ENCODE measurements around the gene MPIG6B.
"Not testable (repeated sequence)": the region's sequence is repeated elsewhere in the genome, so short reads cannot be mapped to it uniquely, and the experiment has no call there.

Gene MPIG6B

GRCh38 chr6:31691564-31692108 lies 31.5 kb upstream of the MPIG6B start:
- DNase-seq (ENCODE audit: low spot score in 2 of 2), result no peak
- no peak for ATAC-seq
- H3K4me1 Mint-ChIP-seq, result peaks cover 8% of the 10 kb centered on the region
- no peak overlapping the region for H3K4me3 Mint-ChIP-seq
- no peak overlapping the region for H3K27ac Mint-ChIP-seq
- no peaks in the 10 kb centered on the region for H3K9me3 Mint-ChIP-seq
- peaks cover 87% of the 10 kb centered on the region for H3K36me3 Mint-ChIP-seq

GRCh38 chr6:31692353-31692752 lies 30.8 kb upstream of the MPIG6B start:
- Mint-ChIP-seq H3K9me3 (no peaks in the 10 kb centered on the region), H3K4me3 (no peak overlapping the region), H3K27ac (no peak overlapping the region), H3K4me1 (peaks cover 13% of the 10 kb centered on the region), H3K36me3 (peaks cover 87% of the 10 kb centered on the region)
- ATAC-seq (no peak), DNase-seq (ENCODE audit: low spot score in 2 of 2) (no peak)

- H3K4me1 Mint-ChIP-seq, result peaks cover 18% of the 10 kb centered on the region
- H3K4me3 Mint-ChIP-seq, result no peak overlapping the region
- peaks cover 87% of the 10 kb centered on the region for H3K36me3 Mint-ChIP-seq
- ATAC-seq (no peak), DNase-seq (ENCODE audit: low spot score in 2 of 2) (no peak)
- H3K27ac Mint-ChIP-seq, result no peak overlapping the region
- H3K9me3 Mint-ChIP-seq, result no peaks in the 10 kb centered on the region
Measured at GRCh38 chr6:31692886-31693285, 30.3 kb upstream of the MPIG6B start.

- ATAC-seq (no peak), DNase-seq (ENCODE audit: low spot score in 2 of 2) (no peak)
- Mint-ChIP-seq H3K9me3 (no peaks in the 10 kb centered on the region), H3K4me1 (peaks cover 21% of the 10 kb centered on the region), H3K27ac (no peak overlapping the region), H3K36me3 (peaks cover 87% of the 10 kb centered on the region), H3K4me3 (no peak overlapping the region)
Measured at GRCh38 chr6:31693535-31693934, 29.6 kb upstream of the MPIG6B start.

GRCh38 chr6:31697555-31697954 lies 25.6 kb upstream of the MPIG6B start:
- Mint-ChIP-seq H3K36me3 (peaks cover 95% of the 10 kb centered on the region), H3K9me3 (no peaks in the 10 kb centered on the region), H3K4me3 (peak overlapping the region; percentile 3), H3K27ac (peak overlapping the region; percentile 83), H3K4me1 (peaks cover 31% of the 10 kb centered on the region)
- DNase-seq (ENCODE audit: low spot score in 2 of 2) (no peak), ATAC-seq (peak; percentile 85)

- Mint-ChIP-seq H3K9me3 (no peaks in the 10 kb centered on the region), H3K4me3 (peak overlapping the region; percentile 94), H3K36me3 (peaks cover 66% of the 10 kb centered on the region), H3K4me1 (peaks cover 38% of the 10 kb centered on the region), H3K27ac (peak overlapping the region; percentile 95)
- DNase-seq (ENCODE audit: low spot score in 2 of 2) (no peak), ATAC-seq (no peak)
Measured at GRCh38 chr6:31700740-31701401, 22.3 kb upstream of the MPIG6B start.

GRCh38 chr6:31701666-31702404 lies 21.3 kb upstream of the MPIG6B start:
- Mint-ChIP-seq H3K4me3 (peak overlapping the region; percentile 94), H3K4me1 (peaks cover 38% of the 10 kb centered on the region), H3K27ac (peak overlapping the region; percentile 95), H3K9me3 (no peaks in the 10 kb centered on the region), H3K36me3 (peaks cover 56% of the 10 kb centered on the region)
- no peak for ATAC-seq
- DNase-seq (ENCODE audit: low spot score in 2 of 2), result no peak

GRCh38 chr6:31702405-31702818 lies 20.8 kb upstream of the MPIG6B start:
- ATAC-seq (peak; percentile 27), DNase-seq (ENCODE audit: low spot score in 2 of 2) (no peak)
- H3K4me1 Mint-ChIP-seq, result peaks cover 33% of the 10 kb centered on the region
- H3K36me3 Mint-ChIP-seq, result peaks cover 50% of the 10 kb centered on the region
- H3K27ac Mint-ChIP-seq, result peak overlapping the region; percentile 95
- peak overlapping the region; percentile 94 for H3K4me3 Mint-ChIP-seq
- H3K9me3 Mint-ChIP-seq, result no peaks in the 10 kb centered on the region

- peaks cover 44% of the 10 kb centered on the region for H3K36me3 Mint-ChIP-seq
- DNase-seq (ENCODE audit: low spot score in 2 of 2), result peak; percentile 85 to 95
- peak within 1 kb of the TSS; percentile 95 for H3K27ac Mint-ChIP-seq
- peak within 1 kb of the TSS; percentile 94 for H3K4me3 Mint-ChIP-seq
- peak; percentile 97 for ATAC-seq
- H3K4me1 Mint-ChIP-seq, result peaks cover 26% of the 10 kb centered on the region
- no peaks in the 10 kb centered on the region for H3K9me3 Mint-ChIP-seq
Measured at GRCh38 chr6:31702819-31703716, 20.1 kb upstream of the MPIG6B start, which contains the start of gene ABHD16A. Gene ABHD16A (minus strand): TSS chr6:31703324. CDS start chr6:31703281, 43 bp downstream.

GRCh38 chr6:31705931-31706330 lies 17.2 kb upstream of the MPIG6B start:
- Mint-ChIP-seq H3K4me1 (peaks cover 29% of the 10 kb centered on the region), H3K27ac (no peak overlapping the region), H3K9me3 (no peaks in the 10 kb centered on the region), H3K4me3 (no peak overlapping the region), H3K36me3 (peaks cover 15% of the 10 kb centered on the region)
- DNase-seq (ENCODE audit: low spot score in 2 of 2) (no peak), ATAC-seq (no peak)

- Mint-ChIP-seq H3K9me3 (no peaks in the 10 kb centered on the region), H3K4me1 (peaks cover 29% of the 10 kb centered on the region), H3K27ac (no peak within 1 kb of the TSS), H3K36me3 (peaks cover 8% of the 10 kb centered on the region), H3K4me3 (no peak within 1 kb of the TSS)
- DNase-seq (ENCODE audit: low spot score in 2 of 2) (no peak), ATAC-seq (no peak)
Measured at GRCh38 chr6:31706599-31706998, 16.6 kb upstream of the MPIG6B start, which contains the start of gene LY6G6F. Gene LY6G6F (plus strand): TSS chr6:31706866. CDS start chr6:31706907, 41 bp downstream.

GRCh38 chr6:31707701-31708100 lies 15.5 kb upstream of the MPIG6B start:
- no peak overlapping the region for H3K27ac Mint-ChIP-seq
- no peak for ATAC-seq

GRCh38 chr6:31708224-31708623 lies 14.9 kb upstream of the MPIG6B start:
- H3K4me3 Mint-ChIP-seq, result no peak overlapping the region
- ATAC-seq (no peak), DNase-seq (ENCODE audit: low spot score in 2 of 2) (no peak)
- peaks cover 22% of the 10 kb centered on the region for H3K4me1 Mint-ChIP-seq
- H3K36me3 Mint-ChIP-seq, result no peaks in the 10 kb centered on the region
- no peak overlapping the region for H3K27ac Mint-ChIP-seq
- H3K9me3 Mint-ChIP-seq, result no peaks in the 10 kb centered on the region

More at GRCh38 chr6:31707701-31708100, 15.5 kb upstream of the MPIG6B start:
- H3K9me3 Mint-ChIP-seq, result no peaks in the 10 kb centered on the region
- H3K36me3 Mint-ChIP-seq, result peaks cover 2% of the 10 kb centered on the region
- DNase-seq (ENCODE audit: low spot score in 2 of 2), result no peak
- no peak overlapping the region for H3K4me3 Mint-ChIP-seq
- H3K4me1 Mint-ChIP-seq, result peaks cover 24% of the 10 kb centered on the region

- not testable (repeated sequence) for ATAC-seq; H3K36me3 Mint-ChIP-seq; H3K9me3 Mint-ChIP-seq; H3K4me3 Mint-ChIP-seq; DNase-seq (ENCODE audit: low spot score in 2 of 2); H3K27ac Mint-ChIP-seq
- H3K4me1 Mint-ChIP-seq, result peaks cover 18% of the 10 kb centered on the region
Measured at GRCh38 chr6:31709157-31709556, 14.0 kb upstream of the MPIG6B start.

Data from stimulated activated effector memory CD8-positive, alpha-beta T cell treated with anti-CD3 and anti-CD28 coated beads, Interleukin-12 subunit alpha, Interleukin-12 subunit beta, amount 100 ng/mL, for 72 hours (primary cell).